ENCODE results near the gene TSPEAR.
"Not testable (repeated sequence)": the region's sequence is repeated elsewhere in the genome, so short reads cannot be mapped to it uniquely, and the experiment has no call there.

Gene TSPEAR

DNA sequence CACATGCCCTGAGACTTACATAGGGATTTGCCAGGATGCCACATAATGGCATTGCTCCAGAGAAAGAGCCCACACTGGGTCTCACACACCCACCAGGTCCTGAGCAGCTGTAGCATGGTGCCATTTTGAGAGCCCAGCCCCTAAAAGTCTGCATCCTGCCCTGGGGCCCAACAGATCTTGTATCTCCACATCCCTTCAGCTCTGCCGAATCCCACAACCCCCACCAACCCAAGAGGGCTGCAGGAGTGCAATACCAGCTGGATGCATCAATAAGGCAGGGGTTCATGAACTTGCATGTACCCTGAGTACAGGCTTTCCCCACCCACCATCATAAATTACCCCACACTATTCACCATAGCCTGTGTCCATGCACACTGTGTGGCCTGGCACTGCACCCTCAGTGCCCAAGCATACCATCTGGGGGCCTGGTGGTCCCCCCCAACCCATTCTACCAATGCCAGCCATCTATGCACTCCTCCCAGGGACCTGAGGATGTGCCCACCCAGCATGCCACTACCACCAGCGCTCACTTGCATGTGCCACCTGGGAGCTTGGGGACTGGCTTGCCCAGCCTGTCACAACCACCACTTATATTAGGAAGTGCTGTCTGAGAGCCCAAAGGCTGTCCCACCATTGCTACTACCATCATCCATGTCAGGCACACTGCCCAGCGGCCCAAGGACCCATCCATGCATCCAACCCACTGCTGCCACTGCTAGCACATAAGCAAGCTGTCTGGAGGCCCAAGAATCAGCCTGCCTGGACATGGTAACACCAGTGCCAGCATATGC is 40.5 kb downstream of the TSPEAR start:
- H3K27ac ChIP-seq = no peak overlapping the region
- TF ChIP-seq, protein P1, sequence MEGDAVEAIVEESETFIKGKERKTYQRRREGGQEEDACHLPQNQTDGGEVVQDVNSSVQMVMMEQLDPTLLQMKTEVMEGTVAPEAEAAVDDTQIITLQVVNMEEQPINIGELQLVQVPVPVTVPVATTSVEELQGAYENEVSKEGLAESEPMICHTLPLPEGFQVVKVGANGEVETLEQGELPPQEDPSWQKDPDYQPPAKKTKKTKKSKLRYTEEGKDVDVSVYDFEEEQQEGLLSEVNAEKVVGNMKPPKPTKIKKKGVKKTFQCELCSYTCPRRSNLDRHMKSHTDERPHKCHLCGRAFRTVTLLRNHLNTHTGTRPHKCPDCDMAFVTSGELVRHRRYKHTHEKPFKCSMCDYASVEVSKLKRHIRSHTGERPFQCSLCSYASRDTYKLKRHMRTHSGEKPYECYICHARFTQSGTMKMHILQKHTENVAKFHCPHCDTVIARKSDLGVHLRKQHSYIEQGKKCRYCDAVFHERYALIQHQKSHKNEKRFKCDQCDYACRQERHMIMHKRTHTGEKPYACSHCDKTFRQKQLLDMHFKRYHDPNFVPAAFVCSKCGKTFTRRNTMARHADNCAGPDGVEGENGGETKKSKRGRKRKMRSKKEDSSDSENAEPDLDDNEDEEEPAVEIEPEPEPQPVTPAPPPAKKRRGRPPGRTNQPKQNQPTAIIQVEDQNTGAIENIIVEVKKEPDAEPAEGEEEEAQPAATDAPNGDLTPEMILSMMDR (conservative IDR thresholded peaks at IDR 0.05) = no peak

DNA sequence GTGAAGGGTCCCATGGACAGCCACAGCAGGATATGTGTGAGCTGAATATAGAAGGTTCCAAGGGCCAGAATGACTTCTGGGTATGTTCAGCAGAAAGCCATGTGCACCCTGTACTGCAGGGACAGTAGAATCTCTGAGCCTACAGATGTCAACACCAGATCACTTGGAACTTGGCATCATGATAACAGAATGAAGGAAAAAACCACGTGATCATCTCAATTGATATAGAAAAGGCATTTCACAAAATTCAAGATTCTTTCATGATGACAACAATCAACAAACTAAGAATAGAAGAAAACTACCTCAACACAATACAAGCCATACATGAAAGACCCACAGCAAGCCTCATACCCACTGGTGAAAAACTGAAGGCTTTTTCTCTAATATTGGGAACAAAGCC is 43.8 kb downstream of the TSPEAR start:
- TF ChIP-seq, protein P1 (conservative IDR thresholded peaks at IDR 0.05) = no peak
- H3K27ac ChIP-seq = no peak overlapping the region

DNA sequence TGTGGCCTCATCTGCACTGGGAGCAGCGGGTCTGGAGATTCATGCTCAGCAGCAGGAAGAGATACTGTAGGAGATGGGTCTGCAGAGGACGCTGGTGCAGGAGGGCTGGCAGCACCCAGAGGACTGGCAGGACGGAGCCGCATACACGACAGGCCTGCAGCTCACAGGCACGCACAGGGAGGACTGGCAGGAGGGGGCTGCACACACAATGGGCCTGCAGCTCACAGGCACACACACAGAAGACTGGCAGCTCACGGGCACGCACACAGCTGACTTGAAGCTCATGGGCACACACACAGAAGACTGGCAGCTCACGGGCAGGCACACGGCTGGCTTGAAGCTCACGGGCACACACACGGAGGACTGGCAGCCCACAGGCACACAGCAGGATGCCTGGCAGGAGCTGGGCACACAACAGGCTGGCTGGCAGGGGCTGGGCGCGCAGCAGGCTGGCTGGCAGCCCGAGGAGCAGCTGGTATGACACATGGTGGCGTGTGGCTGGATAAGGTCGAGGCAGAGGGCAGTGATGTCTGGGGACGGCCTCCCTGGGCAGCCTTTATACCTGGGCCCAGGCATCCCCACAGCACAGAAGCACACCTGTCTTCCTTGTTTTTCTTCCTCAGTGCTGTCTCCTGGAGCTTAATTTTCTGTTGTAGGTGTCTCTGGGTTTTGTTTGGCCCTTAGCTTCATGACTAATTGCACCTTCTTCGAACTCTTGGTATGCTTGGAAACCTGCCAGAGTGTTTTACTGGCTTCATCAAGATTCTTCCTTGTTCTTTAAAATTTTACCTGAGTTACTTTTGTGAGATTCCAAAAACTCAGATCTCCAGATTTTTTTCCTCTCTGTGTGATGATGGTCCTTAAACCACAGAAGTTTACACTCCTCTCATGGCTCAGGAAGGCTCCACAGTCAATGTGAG is 44.7 kb downstream of the TSPEAR start, which contains the start of gene KRTAP12-2:
Gene KRTAP12-2, minus strand, starts transcription at position 527 of the 920 bp plus-strand sequence. Its CDS starts 41 bp downstream, at position 486.
- no peak within 1 kb of the TSS for H3K27ac ChIP-seq
- TF ChIP-seq, protein P1 (conservative IDR thresholded peaks at IDR 0.05) = no peak

DNA sequence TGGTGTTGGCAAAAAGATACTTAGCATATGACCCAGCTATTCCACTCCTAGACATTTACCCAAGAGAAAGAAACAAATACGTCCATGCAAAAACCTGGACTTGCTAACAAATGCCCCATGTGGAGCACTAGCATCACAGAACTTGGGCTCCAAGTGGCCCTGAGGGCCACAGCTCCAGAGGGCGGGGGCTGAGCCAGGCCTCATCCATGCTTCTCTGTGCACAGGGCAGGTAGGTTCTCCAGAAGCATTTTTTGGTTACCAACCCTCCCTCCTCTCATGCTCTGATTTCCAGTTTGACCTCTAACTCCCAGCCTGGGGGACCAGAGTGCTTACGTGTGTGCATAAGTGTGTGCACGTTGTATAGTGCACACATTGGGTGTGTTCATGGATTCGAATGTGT is 46.7 kb downstream of the TSPEAR start:
- H3K27ac ChIP-seq = no peak overlapping the region
- TF ChIP-seq, protein P1 (conservative IDR thresholded peaks at IDR 0.05) = no peak

DNA sequence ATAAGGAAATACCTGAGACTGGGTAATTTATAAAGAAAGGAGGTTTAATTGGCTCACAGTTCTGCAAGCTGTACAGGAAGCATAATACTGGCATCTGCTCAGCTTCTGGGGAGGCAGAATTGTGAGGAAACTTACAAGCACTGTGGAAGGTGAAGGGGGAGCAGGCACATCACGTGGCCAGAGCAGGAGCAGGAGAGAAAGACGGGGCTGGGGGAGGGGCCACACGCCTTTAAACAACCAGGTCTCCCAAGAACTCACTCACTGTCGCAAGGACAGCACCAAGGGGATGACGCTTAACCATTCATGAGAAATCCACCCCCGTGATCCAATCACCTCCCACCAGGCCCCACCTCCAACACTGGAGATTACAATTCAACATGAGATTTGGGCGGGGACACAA is 49.8 kb downstream of the TSPEAR start:
- not testable (repeated sequence) for H3K27ac ChIP-seq

DNA sequence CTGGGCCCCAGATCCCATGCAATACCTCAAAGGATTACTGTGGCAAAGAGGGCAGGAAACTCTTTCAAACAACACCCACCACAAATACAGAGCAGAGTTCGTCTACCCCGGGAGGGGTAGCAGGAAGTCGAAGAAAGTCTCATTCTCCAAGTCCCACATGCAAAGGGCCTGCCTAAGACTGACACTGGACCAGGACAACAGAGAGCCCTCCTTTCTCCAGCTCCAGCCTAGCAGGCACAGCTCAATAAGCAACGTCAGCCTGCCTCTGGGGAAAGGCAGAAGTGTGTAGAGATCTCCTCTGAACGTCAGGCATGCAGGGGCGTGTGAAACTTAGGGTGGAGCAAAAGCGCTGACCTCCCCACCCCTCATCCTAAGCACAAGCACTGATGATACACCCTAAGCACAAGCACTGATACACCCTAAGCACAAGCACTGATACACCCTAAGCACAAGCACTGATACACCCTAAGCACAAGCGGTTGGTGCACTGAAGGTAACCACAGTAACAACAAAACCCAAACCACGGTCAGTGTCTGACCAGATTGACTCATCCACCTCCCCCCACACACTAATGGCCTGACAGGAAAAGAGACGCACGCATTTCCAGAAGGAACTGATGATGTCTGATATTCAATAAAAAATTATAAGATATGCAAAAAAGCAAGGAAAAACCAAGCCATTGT is 52.3 kb downstream of the TSPEAR start:
- H3K27ac ChIP-seq = no peak overlapping the region
- TF ChIP-seq, protein P1 (conservative IDR thresholded peaks at IDR 0.05) = no peak

DNA sequence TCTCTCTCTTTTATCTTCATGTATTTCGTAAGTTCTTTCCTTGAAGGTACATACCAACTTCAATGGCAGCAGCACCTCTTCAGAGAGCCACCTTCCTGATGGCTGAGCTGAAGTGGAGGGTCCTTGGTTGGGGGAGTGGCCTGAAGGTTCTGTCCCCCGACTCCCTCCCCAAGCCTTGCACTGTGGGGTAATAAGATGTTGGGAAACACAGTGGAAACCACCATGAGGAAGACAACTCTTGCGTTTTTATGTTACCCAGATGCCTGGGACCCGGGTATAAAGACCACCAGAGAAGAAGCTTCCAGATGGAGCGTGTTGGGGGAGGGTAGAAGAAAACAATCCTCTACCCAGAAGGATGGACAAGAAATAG is 52.8 kb downstream of the TSPEAR start:
- H3K27ac ChIP-seq = no peak overlapping the region

More for the DNA sequence above, 52.8 kb downstream of the TSPEAR start:
- TF ChIP-seq, protein P1 (conservative IDR thresholded peaks at IDR 0.05) = no peak
